ENCODE results near the gene SLC43A2. TPM values are rescaled to one million over a fixed set of nuclear protein-coding genes. Genes with fewer than 3 reads are reported as not detected.

Gene SLC43A2
- total RNA-seq, 1 experiment from 2014 or later = 3.3 TPM

- no peaks in the 10 kb centered on the region for H3K27me3 Mint-ChIP-seq (ENCODE audit: unreplicated experiment)
- no TSS peak for BruUV-seq (replicated peaks)
- CTCF ChIA-PET = interaction anchor here (1.1 kb wide), 1 partner anchor 66 kb away, joined by 3 read pairs; no protein-coding TSS in a partner anchor
- no peak overlapping the region for H3K27ac Mint-ChIP-seq (ENCODE audit: unreplicated experiment)
- intact Hi-C loops (cut with micrococcal nuclease; ENCODE audit: unreplicated experiment) = no loop called here
- H3K4me3 Mint-ChIP-seq (ENCODE audit: low read depth, unreplicated experiment) = no peak overlapping the region
- no peaks in the 10 kb centered on the region for H3K4me1 Mint-ChIP-seq (ENCODE audit: low read depth, unreplicated experiment)
- no peak for DNase-seq
- no peak for TF ChIP-seq CTCF (IDR thresholded peaks at IDR 0.05; ENCODE audit: unreplicated experiment)
- H3K36me3 Mint-ChIP-seq (ENCODE audit: insufficient read depth, unreplicated experiment) = peaks cover 6% of the 10 kb centered on the region
- no peaks in the 10 kb centered on the region for H3K9me3 Mint-ChIP-seq (ENCODE audit: low read depth, unreplicated experiment)
Measured at GRCh38 chr17:1640329-1641064, 11.9 kb upstream of the SLC43A2 start.

GRCh38 chr17:1639549-1640180, 11.0 kb upstream of the SLC43A2 start:
- H3K9me3 Mint-ChIP-seq (ENCODE audit: low read depth, unreplicated experiment) = no peaks in the 10 kb centered on the region
- CTCF ChIA-PET = interaction anchor here (0.7 to 1.3 kb wide), 5 partner anchors 10 to 78 kb away, joined by 3 to 7 read pairs (median 4); no protein-coding TSS in a partner anchor
- no TSS peak for BruUV-seq (replicated peaks)
- H3K27me3 Mint-ChIP-seq (ENCODE audit: unreplicated experiment) = no peaks in the 10 kb centered on the region
- H3K27ac Mint-ChIP-seq (ENCODE audit: unreplicated experiment) = no peak overlapping the region
- no peak overlapping the region for H3K4me3 Mint-ChIP-seq (ENCODE audit: low read depth, unreplicated experiment)
- no peaks in the 10 kb centered on the region for H3K4me1 Mint-ChIP-seq (ENCODE audit: low read depth, unreplicated experiment)
- peaks cover 6% of the 10 kb centered on the region for H3K36me3 Mint-ChIP-seq (ENCODE audit: insufficient read depth, unreplicated experiment)
- no peak for DNase-seq
- no peak for TF ChIP-seq CTCF (IDR thresholded peaks at IDR 0.05; ENCODE audit: unreplicated experiment)
- intact Hi-C loops (cut with micrococcal nuclease; ENCODE audit: unreplicated experiment) = no loop called here

GRCh38 chr17:1638624-1639300, 10.1 kb upstream of the SLC43A2 start:
- BruUV-seq (replicated peaks) = no TSS peak
- TF ChIP-seq CTCF (IDR thresholded peaks at IDR 0.05; ENCODE audit: unreplicated experiment) = no peak
- intact Hi-C loops (cut with micrococcal nuclease; ENCODE audit: unreplicated experiment) = no loop called here
- no peaks in the 10 kb centered on the region for H3K9me3 Mint-ChIP-seq (ENCODE audit: low read depth, unreplicated experiment)
- H3K4me1 Mint-ChIP-seq (ENCODE audit: low read depth, unreplicated experiment) = no peaks in the 10 kb centered on the region
- CTCF ChIA-PET = interaction anchor here (0.7 to 1.3 kb wide), 3 partner anchors 9 to 78 kb away, joined by 4 to 7 read pairs (median 5); no protein-coding TSS in a partner anchor
- no peak for DNase-seq
- peaks cover 1% of the 10 kb centered on the region for H3K36me3 Mint-ChIP-seq (ENCODE audit: insufficient read depth, unreplicated experiment)
- no peaks in the 10 kb centered on the region for H3K27me3 Mint-ChIP-seq (ENCODE audit: unreplicated experiment)
- no peak overlapping the region for H3K4me3 Mint-ChIP-seq (ENCODE audit: low read depth, unreplicated experiment)
- no peak overlapping the region for H3K27ac Mint-ChIP-seq (ENCODE audit: unreplicated experiment)

- Mint-ChIP-seq H3K4me3 (ENCODE audit: low read depth, unreplicated experiment) (no peak overlapping the region), H3K27ac (ENCODE audit: unreplicated experiment) (no peak overlapping the region), H3K27me3 (ENCODE audit: unreplicated experiment) (no peaks in the 10 kb centered on the region), H3K9me3 (ENCODE audit: low read depth, unreplicated experiment) (no peaks in the 10 kb centered on the region), H3K4me1 (ENCODE audit: low read depth, unreplicated experiment) (no peaks in the 10 kb centered on the region), H3K36me3 (ENCODE audit: insufficient read depth, unreplicated experiment) (no peaks in the 10 kb centered on the region)
- no peak for DNase-seq
- no TSS peak for BruUV-seq (replicated peaks)
- intact Hi-C loops (cut with micrococcal nuclease; ENCODE audit: unreplicated experiment) = no loop called here
- TF ChIP-seq CTCF (IDR thresholded peaks at IDR 0.05; ENCODE audit: unreplicated experiment) = no peak
- CTCF ChIA-PET = no interaction called here
Measured at GRCh38 chr17:1638171-1638590, 9.5 kb upstream of the SLC43A2 start.

Data from Calu3 (cell line).